Islet precursor cell (in vitro differentiated cells): ENCODE data around the gene KIAA1210.
A peak's percentile ranks its signal among the peaks of the same experiment; 100 is the strongest.

Source experiments
- DNase-seq: peaks from one replicate; pipeline ENCODE4 v3.0.0-alpha.2; 2018

KIAA1210 gene

DNA sequence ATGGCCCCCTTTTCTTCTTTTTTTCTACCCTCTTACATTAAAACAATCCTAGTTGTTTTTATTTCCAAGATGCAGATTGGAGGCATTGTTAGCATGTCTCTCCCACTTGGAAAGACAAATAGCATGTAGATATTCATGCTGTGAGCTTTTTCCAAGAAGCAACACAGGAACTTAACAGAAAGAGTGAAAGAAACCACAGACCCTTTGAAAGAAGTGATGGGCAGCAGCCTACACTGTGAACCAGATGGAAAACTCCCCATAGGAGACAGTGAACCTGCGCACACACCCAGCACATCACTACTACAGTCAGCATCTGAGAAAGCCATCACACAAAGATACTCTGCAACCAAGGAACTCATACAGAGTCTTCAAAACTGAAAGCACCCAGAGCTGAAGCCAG lies 37.0 kb downstream of the KIAA1210 start:
- no peak for DNase-seq

DNA sequence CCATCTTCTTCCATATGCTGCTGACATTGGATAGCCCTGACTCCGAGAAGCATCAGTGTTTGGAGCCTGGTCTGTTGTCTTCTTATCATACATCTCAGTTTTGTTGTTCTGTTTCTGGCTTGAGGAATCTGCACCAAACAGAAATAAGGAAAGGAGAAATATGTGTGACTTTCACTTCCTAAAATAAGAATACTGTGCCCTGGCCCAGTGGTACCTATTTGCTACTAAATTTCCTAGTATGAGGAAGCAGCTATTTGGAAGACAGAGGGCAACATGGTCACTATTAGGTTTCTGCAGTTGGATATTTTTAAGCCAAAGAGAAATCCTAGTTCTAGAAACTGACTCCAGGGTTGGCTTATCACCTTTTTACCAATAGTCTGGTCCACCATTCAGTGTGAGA lies 38.0 kb downstream of the KIAA1210 start:
- DNase-seq = no peak

DNA sequence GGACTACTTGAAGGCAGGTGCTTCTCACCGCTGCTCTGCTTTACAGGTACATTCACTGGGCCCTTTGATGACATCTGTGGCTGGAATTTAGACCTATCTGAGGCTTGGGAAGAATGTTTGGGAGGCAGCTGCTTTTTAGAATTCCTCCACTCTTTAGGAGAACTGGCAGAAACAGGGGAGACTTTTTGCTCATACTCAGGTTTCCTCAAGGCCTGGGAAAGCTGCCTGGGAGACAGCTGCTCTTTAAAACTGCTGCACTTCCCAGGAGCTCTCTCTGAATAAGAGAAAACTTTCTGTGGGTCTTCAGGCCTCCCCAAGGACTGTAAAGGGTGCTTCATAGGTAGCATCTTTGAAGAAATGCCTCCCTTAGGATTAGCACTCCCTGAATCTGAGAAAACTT lies 40.5 kb downstream of the KIAA1210 start:
- no peak for DNase-seq

DNA sequence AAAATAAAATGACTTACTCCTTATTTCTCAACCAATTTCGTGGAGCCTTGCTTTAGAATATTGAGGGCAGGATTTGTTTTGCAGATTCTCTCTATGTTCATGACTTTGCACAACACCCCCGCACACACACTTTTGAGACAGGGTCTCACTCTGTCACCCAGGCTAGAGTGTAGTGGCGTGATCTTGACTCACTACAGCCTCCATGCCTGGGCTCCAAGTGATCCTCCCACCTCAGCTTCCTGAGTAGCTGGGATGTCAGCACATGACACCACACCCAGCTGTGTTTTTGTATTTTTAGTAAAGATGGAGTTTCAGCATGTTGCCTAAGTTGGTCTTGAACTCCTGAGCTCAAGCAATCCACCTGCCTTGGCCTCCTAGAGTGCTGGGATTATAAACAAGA lies 42.8 kb downstream of the KIAA1210 start:
- no peak for DNase-seq

DNA sequence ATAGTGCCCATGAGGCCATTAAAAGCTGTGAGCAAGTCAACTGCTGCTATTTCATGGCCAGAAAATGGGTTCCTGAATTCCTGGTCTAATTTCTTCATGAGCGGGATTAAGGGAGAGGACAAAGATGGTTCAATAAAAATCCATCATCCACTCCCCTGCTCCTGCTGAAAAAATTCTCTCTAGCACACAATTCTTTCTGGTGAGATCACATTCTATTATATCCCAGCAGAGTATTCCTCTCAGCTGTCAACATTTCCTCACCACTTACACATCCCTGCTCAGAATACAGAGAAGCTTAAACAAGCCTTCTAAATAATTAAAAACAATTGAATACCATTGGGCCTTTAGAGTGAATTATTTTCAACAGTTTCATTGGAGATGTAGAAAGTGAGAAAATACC lies 45.3 kb downstream of the KIAA1210 start:
- no peak for DNase-seq

DNA sequence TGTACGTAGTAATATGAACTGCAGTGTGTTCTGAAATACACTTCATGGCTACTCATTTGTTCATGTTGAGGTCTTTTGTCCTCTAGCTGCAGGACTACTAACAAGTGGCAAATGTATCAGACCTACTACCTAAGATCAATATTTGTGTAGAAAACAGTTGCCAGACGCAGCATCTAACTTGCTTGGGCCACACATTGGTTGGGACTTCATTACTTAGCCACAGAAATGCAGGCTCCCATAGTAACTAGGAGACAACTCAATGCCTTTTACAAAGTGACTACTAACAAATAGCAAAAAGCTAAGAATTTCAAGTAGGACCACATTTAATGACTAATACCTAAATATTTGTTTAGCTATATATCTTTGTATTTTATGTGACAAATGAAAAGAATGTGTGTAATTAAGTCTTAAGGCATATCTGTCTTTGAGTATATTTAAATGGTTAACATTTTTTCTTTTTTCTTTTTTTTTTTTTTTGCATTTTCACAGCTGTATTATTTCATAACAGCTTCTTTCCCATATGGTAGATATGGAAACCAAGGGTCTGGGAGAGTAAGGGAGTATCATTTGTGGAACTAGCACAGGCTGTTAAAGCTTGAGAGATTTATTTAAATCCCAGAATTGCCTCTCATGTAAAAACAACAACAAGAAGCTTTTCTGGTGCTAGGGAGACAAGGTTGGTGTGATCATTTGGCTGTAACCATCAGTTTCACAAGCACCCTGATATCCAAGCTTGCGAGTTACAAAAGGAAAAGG lies 52.2 kb downstream of the KIAA1210 start:
- DNase-seq = no peak

DNA sequence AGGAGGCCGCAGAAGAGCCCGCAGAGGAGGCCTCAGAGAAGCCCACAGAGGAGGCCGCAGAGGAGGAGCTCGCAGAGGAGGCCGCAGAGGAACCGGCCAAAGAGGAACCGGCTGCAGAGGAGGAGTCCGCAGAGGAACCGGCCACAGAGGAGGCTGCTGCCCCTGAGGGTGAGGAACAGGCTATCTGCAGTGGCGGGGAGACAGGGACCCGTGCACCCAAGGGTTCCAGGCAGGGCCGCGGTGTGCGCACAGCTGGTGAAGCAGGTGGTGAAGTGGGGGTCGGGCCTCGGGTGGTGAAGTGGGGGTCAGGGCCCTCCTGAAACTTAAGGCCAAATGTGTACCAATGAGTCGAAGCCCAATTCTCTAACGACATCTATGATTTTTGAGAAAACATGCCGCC lies 53.7 kb downstream of the KIAA1210 start:
- no peak for DNase-seq

DNA sequence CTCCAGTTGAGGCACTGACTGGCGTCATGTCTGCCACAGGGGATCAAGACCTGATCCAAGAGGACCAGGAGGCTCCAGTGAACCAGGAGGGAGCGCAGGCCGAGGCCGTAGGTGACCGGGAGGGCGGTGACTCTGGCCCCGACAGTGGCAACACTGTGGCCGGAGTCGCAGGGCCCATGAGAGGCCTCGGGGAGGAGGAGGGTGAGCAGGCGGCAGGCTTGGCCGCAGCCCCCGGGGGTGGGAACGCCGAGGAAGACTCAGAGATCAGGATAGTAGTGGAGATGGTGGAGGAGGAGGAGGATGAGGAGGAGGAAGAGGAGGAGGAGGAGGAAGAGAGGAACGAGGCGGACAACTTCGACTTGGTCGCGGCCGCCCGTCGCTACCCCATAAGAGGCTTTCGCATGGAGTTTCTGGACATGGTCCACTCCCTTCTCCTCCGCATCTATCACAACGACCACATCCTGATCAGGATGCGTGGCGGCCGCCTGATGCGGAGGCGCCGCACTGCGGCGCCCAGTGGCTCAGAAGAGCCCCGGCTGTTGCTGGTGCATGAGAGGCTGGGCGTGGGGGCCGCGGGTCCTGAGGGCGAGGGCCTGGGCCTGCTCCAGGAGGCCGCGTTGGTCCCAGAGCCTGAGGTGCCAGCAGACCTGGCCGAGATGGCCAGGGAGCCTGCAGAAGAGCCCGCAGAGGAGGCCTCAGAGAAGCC lies 54.3 kb downstream of the KIAA1210 start:
- DNase-seq = no peak

DNA sequence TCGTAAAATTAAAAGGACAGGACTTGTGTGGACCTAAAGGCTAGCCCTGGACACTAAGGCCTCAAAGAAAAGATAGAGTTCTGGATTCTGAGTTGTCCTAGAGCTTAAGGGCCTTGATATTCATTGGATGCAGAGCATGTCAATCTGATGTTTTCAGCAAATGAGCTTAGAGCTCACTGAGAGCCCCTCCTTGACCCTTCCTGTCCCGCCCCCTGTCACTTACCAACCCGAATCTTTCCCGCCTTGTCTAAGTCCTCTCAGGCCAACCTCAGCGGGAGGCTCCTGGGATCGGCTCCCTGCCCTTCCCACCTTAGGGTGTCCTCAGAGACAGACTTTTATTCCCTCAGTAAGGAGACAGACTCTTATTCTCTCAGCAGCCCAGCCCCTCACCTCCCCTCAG lies 54.9 kb downstream of the KIAA1210 start, which contains the start of gene CT47C1:
CT47C1 (plus strand) TSS at position 250 of the 400 bp plus-strand sequence. CDS start 233 bp downstream, outside the sequence.
- DNase-seq = no peak

DNA sequence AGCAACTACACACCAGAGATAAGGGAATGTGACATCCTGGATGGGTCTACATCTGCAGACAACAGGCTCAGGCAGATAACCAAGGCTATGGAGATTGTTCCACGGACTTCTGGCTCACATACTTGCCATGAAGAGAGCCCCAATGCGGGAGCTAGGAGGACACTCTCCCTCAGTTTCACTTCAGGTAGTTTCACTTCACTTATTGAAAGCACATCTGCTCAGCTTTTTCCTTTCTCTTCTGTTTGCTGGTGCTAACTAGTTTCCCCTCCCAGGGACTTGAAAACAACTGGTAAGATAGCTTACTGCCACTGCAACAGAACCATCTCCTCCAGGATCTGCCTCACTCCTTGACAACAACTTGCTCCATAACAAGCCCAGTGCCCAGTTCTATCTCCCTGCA lies 56.2 kb downstream of the KIAA1210 start:
- DNase-seq = no peak

DNA sequence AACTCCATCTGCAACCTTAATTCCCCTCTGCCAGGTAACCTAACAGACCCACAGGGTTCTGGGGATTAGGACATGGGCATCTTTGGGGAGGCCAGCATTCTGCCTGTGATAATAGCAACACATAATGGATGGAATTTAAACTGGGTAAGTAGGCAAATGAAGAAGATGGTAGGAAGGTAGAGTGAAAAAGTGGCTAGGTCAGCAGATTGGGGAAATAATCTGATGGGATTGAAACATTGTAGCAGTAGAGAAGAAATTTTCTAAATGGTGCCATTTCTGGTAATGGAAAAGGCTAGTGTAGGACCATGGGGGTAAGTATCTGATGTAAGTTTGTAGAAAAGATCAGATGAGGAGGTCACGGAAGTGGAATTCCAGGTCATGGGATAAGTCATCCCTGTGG lies 57.9 kb downstream of the KIAA1210 start:
- DNase-seq = no peak

DNA sequence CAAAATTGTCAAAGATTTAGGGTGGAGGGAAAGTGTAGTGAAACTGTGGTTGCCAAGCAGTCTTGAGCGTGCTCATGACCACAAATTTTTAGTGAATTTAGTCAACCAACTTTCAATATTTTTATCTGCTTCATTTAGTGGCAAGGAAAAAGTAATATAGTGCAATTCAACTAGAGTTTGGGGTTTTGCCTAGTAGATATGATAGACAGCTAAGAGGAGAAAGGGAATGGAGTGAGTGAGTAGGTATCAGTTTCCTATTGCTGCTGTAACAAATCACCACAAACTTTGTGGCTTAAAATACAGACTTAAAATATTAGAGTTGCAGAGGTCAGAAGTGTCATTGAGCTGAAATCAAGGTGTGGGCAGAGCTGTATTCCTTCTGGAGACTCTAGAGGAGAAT lies 58.5 kb downstream of the KIAA1210 start:
- no peak for DNase-seq

DNA sequence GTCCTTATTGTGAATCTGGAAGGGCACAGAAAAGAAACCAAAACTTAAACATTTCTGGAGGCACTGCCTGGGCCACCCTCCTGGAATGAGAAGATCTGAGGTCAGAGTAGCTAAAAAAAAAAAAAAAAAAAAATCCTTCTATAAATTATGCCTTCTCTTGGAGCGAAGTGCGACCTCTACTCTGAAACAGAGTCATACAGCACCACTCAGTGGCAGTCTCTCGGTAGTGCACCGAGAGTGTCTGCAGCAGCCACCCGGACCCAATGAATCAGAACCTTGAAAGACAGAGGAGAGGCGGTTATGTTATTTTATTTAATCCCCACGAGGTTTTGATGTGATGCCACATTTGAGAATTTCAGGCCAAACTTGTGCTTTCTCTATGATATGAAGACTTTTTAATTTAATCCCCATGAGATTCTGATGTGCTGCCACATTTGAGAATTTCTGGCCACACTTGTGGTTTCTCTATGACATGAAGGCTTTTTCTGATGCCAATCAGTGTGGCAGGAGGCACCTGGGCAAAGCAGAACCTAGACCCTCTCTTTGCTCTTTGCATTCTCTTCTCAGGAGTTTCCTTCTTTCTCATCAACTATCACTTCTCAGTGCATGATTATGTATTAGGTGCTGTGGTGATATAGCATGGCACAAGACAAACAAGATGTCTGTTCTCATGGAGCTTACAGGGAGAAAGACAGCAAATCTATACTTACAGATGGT lies 60.4 kb downstream of the KIAA1210 start:
- DNase-seq = peak; percentile 63

DNA sequence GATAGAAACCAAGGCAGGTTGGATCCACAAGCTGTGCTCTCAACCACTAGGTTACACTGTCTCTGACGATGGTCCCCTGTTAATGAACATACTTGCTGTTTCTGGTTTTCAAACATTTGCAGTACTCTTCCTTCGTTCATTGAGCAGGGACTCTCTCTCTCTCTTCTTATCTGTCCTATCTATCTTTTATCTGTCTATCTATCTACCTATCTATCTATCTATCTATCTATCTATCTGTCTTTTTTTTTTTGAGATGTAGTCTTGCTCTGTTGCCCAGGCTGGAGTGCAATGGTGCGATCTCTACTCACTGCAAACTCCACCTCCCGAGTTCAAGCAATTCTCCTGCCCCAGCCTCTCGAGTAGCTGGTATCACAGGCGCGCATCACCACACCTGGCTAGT lies 64.2 kb downstream of the KIAA1210 start:
- no peak for DNase-seq

DNA sequence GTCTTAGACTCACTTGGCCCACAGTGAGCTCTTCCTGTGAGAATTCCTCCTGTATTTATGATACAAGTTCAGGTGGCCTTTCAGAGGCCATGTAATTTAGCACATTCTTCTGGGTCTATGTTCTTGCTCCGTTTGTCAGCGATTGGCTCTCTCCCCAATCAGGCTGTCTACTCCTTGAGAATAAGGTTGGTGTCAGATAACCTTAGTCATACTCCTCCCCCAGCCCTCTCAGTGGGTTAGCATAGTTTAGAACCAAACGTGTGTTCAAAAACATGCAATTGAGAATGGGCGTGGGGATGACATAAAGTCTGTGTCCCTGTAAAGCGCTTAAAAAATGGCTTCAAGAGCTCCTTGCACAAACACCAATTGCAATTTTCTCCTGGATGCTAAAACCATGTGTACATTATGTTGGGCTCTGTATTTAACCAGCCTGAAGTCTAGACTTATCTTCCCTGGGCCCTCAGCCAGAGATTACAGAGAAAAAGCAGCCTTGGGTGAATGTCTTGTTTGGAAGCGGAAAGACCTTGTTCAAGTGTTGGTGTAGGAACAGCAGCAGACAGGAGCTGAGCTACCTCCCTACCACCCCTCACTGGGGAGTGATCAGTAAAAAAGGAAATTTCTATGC lies 64.8 kb downstream of the KIAA1210 start:
- DNase-seq = peak; percentile 59

DNA sequence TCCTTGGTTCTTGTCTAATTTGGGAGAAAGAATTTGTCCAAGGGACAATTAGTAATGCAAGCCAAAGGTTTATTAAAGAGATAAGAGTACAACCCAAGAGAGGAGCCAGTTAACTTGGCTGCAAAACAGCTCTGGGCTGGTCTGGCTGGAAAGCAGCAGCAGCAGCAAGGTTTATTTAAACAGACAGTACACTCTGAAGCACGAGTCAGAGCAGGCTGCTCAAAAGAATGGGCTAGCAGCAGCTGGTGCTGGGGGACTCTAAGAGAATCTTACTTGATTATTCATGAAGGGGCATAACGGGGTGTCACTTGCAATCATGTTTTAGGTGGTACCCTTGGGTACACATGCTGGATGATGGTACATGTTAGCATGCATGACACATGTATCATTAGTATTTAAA lies 71.9 kb downstream of the KIAA1210 start:
- DNase-seq = no peak

DNA sequence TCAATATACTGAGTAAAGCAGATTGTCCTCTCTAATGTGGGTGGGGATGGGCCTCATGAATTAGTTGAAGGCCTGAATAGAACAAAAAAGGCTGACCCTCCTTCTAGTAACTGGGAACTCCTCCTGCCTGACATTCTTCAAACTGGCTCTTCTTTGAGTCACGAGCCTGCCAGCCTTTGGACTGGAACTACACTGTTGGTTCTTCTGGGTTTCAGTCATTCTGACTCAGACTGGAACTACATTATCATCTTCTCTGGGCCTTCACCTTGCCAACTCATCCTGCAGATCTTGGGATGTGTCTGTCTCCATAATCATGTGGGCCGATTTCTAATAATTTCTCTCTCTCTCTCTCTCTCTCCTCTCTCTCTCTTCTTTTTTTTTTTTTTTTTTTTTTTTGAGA lies 81.7 kb downstream of the KIAA1210 start:
- DNase-seq = no peak

DNA sequence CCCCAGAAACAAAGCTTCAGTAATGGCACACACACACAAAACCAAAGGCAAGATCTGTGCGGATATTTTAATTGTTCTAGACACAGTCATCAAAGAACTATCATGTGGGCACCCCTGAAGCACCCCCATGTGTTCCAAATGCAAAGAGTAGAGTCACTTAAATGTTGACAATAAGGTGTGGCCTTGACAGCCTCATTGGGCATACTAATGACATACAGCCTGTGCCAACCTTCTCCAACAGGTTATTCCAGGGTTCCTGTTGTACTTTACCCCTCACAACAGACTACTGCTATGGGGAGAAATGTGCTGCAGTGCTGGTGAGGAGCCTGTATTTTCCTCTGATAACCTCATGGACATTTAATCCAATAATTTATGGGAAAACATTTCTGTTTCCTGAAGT lies 84.6 kb downstream of the KIAA1210 start:
- no peak for DNase-seq

DNA sequence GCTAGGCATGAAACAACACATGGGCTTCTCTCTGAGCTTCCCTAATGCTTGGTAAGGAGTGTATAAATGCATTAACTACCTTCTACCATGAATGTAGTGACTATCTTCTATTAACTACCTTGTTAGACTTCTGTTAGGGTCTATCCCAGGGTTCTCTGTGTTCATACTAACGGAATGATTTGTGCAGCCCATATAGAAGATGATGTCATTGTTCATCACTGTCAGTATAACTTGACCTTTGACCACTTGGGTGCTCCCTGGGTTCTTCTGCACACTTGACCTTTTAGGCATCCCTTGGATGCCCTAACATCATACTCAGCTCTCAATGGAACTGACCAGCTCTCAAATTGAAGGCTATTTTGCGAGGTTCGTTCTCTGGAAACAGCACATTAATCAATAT lies 85.6 kb downstream of the KIAA1210 start:
- no peak for DNase-seq

DNA sequence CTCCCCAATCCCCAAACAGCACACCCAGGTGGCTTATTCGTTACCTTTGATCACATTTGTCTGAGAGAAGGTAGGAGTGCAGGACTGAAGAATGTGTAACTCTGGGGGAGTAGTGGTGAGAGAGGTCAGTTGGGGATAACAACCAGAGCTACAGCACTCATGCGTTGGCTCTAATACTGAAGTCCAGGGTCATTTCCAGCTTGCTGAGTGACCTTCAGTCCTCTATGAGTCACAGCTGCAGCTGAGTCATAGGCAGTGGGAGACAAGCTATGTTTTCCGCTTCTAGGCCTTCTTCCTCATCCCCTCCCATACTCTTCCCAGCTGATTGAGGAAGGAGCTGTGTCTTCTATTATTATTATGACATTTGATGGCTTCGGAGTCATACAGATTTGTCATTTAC lies 86.4 kb downstream of the KIAA1210 start:
- DNase-seq = peak; percentile 72

DNA sequence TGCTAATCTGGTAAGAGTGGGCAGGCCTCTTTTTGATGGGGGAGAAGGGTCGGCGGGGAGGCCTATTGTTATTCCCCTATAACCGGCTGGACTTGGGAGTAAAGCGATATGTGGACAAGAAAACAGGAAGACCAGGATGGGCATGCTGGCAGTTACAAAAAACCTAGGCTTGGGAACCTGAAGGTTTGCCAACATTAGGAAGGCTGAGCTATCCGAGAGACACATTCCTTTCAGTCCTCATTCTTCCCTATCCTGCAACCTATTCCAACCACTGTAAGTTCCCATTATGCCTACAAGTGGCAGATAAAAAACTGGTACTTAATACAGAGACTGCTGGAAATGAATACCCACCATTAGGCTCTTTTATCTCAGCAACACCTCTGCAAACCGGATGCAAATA lies 87.2 kb downstream of the KIAA1210 start:
- no peak for DNase-seq

DNA sequence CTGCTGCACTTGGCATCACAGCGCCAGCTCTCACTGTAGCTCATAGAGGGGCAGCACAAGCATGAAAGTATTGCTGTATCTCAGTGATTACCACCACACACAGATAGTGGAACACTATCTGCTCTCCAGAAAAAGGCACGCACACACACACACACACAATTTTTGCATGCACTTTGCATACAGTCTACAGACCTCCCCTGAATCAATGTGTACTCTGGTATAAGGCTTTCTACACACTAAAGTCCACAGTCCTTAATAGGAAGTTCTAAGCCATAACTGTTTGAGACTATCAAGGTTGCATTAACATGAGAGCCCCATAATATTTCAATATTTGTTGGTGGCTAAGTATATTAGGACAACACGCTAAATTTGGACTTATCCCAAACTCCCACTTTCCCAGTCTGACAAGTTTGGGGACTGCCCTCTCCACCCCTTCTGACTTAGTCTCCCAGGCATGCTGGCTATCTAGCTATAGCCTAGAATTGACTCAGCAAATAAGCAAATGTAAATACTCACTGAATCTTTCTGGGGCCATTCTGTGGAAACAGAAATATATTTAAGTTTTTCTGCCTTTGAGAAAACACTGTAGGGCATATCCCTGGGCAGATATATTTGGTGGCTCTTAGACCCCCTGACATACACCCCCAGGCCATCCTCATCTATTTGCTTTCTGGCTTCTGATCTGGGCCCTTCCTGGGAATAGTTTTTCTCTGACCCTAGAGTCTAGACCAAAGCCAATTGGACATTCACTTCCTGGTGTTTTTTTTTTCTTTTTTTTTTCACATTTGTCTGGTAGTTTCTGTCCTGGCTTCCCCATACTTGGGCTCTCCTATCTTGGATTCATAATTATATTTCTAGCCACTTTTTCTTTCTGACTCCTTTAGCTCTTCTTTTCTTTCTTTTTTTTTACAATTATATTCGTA lies 91.2 kb downstream of the KIAA1210 start:
- DNase-seq = no peak
